GM19099 (cell line): ENCODE measurements around the gene PDZD2.

ENCODE experiments used
- POLR2A ChIP-seq: IDR thresholded peaks from 3 replicates; pipeline ENCODE4 v1.6.1; 2011; ENCODE audit warnings: low read depth; ENCODE audit not compliant: insufficient read length; ENCODE audit errors: extremely low read depth

The PDZD2 gene

DNA sequence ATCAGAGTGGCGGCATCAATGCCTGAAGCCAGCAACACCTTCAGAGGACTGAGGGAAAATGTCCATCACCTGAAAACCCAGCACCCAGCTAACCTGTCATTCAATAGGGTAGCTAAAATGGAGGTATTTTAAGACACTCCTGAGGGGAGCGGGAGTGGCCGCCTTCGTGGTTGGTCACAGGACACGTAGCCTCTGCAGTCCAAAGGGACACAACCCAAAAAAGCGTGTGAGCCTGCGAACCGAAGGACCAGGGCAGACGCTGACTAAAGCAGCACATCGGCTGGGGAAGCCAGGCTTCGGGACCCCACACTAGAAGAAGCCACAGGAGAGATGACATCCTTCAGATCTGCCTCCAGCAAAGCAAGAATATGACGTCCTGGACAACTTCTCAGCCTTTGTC is 464.6 kb downstream of the PDZD2 start:
- TF ChIP-seq POLR2A, result no peak

DNA sequence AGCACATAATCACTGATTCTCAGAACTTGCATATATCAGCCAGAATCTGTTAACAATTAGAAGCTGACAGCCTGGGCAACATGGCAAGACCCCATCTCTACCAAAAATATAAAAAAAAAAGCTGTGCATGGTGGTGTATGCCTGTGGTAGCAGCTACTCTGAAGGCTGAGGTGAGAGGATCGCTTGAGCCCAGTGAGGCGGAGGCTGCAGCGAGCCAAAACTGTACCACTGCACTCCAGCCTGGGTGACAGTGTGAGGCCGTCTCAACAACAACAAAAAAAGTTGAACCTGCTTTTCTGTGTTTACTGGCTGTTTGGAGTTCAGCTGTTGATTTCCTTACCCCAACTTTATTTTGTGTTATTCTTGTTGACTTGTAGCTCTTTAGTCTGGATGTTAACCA is 468.4 kb downstream of the PDZD2 start:
- TF ChIP-seq POLR2A, result no peak

DNA sequence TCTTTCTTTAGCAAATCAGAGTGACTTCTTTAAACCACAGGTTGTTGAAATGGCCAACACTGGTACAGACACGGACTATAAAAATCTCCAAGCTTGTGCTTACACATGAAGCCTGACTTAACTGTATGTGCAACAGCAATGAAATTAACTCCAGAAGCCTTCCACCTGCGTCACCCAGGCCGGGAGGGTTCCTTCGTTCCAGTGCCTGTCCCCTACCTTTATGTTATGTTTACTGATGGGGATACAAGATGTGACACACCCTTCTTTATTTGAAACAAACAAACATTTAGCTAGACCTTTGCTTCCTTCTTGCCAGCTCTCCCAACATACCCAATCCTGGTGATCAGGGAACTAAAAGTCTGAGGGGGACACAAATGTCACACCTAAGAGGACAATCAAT is 469.2 kb downstream of the PDZD2 start:
- no peak for TF ChIP-seq POLR2A

DNA sequence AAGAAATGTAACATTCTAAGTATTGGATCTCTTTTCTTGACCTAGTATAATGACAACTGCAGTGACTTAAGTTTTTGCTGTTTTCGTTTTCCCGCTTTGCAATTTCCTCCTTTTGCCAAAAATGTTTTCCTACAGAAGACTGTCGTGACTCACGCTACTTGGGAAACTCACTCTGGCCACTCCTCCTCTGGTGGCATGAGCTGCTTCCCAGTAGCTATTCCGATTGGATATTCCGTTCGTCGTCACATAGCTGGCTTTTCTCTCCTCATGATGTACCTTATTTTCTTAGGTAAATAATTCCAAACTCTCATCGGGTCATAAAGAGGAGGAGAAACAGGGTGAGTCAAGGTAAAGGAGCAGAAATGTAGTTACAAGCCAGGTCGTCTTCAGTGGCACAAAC is 470.3 kb downstream of the PDZD2 start:
- no peak for TF ChIP-seq POLR2A

DNA sequence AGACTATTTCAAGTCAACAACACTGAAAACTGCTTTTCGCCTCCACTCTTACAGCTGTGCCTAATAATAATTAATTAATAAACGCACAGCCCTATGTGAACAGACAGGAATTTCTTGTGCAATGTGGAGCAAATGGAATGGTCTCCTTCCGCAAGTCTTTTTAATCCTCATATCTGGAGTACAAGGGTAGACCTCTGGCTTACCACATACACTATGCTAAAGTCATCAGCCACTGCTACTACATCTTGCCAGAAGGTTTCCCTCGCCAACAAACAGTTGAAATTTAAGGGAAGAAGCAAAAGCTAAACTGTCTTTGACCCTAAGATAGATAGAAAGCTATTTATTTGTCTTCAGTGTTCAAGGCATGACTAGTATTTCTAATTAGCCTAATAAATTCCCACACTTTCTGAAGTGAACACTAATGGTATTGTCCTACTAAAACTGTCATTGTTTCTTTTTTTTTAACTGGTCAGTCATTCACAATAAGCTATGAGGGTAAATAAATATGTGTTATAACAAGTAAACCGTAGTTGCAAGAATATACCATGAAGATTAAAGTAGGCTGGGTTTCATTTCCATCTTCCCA is 471.3 kb downstream of the PDZD2 start:
- no peak for TF ChIP-seq POLR2A

DNA sequence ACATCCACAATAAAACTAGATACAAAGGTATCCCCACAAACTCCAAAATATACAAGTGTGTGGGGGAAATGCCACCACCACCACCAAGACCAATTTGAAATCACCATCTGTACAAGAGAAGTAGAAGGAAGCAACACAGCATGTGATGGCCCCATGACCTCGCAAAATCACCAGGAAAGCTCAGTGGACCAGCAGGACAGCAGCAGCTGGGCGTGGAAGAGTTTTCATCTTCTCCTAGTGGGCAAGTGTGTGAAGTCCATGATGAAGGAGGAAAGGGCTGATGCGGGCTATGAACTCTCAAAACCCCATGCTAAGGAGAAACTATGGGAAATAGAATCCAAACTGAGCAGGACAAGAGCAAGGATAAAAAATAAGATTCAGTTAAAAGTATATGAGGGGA is 477.1 kb downstream of the PDZD2 start:
- TF ChIP-seq POLR2A, result no peak

DNA sequence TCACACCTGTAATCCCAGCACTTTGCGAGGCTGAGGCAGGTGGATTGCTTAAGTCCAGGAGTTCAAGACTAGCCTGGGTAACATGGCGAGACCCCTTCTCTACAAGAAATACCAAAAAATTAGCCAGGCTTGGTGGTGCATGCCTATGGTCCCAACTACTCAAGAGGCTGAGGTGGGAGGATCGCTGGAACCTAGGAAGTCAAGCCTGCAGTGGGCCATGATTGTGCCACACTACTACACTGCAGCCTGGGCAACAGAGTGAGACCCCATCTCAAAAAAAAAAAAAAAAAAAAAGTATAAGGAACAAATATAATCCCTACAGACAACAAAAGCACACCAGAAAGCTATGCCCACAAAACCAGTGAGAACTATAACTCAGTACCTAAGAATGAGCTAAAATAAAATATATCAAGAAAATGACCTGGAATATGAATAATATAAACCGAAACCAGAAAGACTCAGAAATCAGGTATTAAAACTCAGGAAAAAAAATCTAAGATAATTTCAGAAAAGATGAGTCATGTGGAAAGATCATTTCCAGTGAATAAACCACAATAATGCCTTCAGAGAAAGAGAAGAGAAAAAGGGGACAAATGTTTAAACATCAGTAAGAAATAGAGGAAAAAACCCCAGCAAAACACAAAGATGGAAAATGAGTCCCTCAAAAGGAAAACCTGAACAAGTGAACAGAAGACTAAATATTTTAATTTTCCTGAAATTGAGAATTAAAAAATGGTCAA is 477.8 kb downstream of the PDZD2 start:
- no peak for TF ChIP-seq POLR2A

DNA sequence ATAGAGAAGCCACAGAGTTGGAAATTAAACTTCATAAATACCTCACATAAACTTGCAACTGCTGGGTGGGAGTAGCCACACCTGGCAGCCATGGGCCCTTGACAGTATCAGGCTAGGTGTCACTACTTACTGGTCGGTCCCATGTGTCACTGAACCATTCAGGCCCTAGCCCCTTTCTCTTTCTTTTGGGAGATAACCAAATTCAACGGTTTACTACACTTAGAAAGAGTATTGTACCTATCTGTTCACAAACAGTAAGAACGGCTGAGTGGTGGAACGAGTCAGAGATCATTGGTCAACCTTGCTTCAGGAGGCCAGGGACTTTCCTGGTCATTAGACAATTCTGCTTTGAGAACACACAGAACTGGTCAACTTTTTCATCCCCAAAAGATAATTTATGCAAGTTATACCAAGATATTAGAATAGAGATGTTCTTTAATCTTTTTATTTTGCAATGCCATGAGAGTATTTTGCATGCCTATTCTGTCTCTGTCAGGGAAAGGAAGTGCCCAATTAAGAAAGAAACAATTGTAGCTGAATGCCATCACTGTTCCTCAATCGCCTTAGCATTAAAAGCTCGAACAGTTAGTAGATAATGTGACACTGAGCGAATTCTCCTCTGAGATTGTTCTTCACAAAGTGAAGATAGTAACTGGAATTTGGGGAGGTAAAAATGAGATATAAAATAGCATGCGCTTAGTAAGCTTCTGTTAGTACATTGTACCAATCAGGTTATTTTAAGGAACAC is 484.3 kb downstream of the PDZD2 start:
- TF ChIP-seq POLR2A, result no peak

DNA sequence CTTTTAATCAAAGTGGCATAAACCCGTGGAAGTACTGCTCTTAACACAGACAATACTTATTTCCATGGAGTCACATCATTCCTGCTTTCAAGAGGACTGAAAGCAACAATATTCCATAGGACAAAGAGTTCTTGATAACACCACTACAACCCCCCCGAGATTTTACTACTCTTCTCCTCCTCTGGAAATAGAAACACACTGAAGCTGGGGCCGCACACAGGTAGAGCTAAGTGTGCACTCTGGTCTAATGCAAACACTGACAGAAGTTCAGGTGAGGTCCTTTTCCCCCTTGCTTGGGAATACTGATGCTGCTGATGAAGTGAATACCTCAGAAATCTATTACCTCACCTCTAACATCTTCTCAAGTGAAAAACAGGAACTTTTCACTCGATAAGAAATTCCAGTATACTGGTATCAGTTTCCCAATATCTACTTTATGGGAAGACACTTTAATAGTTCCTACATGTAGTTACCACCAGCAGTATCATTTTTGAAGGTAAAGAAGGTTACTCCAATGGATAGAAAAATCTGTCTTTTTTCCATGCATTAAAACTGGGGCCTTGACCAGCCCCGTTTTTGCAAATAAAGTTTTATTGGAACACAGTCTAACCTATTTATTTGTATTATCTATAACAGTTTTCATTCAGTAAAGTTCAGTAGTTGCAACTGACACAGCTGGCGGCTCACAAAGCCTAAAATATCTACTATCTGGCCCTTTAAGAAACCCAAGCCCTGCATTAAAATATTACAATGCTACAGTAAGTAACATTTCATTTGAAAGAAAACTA is 485.2 kb downstream of the PDZD2 start:
- no peak for TF ChIP-seq POLR2A

DNA sequence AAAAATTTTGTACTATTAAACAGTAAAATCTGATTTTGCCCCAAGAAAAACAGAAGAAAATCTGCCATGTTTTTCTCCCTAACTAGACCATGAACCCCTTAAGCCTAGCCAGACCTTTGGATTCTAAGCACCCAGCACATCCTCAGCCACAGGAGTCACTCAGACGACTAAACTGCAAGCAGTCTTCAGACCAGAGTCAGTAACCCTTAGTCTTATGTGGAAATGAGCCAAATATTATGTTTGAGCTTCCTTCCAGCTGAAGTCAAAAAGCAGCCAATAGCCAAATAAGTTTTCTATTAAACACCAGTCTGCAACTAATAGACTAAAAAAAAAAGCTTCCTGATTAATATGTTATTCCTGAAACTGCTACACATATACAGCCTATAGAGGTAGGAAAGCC is 487.8 kb downstream of the PDZD2 start:
- no peak for TF ChIP-seq POLR2A

DNA sequence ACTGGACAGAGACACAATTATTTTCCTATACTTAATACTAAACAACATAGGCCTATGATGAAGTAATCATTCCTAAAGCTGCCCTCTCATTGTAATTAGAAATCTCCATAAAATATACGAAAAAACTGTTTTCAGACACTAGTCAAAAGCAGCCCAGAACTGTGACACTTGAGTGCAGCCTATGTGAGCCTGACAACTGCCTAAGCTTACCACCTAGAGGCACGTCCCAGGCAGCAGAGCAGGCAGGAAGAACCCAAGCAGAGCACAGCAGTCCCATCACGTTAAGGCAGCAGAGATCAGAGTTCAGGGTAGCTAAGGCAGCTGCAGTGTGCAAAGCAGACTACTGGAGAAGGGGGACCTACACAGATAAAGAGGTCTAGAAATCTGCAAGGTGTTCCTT is 488.8 kb downstream of the PDZD2 start:
- no peak for TF ChIP-seq POLR2A

DNA sequence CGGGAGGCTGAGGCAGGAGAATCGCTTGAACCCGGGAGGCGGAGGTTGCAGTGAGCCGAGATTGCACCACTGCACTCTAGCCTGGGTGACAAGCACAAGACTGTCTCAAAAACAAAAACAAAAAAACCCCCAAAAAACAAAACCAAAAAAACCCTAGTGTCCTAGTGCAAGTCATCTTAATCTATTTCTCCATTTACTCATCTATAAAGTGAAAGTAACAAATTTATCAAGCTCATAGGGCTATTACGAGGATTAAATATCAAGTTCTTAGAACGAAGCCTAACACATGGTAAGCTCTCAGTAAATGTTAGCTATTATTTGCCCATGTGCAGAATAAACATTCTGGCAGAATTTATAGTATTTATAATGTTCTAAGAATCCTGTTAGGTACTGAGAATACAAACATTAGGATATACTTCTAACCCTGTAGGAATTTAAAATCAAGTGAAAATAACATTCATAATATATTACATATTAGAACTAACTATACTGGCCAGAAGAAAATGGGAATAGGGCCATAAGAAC is 490.2 kb downstream of the PDZD2 start:
- TF ChIP-seq POLR2A, result no peak

DNA sequence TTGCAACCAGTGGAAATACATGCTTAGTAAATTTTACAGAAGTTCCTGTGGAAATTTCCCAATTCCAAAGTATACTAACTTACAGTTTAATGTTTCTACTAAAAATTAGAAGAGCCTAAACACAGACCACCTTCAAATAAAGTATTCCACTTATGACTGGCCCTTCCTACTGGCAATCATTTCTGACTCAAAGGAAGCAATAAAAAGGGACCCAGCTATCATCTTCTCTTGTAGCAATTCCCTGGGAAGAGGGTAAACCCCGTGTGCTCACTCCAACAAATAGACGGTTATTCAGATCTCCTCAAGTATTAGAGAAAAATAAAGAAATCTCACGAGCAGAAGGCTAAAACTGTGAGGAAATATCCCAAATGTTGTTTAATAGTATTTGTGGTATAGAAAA is 491.9 kb downstream of the PDZD2 start:
- no peak for TF ChIP-seq POLR2A

DNA sequence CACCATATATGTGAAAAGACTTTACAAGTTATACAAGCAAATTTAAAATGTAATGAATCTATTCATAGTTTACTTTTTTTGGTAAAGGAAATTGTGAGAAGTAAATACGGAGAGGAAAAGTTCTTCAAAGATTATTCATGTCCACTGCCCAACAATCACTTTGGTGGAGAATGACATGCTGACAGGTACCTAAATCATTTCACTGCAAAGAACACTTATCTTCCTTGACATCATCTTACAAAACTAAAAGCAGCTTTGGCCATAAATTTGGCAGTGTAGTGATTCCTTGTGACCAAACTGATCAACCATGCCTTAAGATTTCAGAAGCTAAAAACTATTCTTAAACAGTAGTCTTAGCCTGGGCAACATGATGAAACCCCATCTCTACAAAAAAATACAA is 492.7 kb downstream of the PDZD2 start:
- no peak for TF ChIP-seq POLR2A

DNA sequence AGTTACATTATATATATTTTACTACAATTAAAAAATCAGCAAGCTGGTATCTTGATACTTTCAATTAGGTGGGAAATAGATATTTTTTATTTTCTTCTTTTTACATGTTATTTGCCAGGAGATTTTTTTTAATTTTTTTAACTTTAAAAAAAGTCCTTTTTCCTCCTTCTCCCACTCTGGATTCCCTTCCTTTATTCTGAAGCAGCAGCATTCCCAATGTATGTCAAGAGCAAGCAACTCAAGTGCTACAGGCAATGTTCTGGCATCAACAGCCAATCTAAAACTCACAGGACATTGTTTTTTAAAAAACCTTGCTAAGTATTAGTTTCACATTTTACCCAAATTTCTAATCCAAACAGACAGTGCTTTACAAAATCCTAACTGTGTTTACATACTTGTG is 493.8 kb downstream of the PDZD2 start:
- no peak for TF ChIP-seq POLR2A
